HEK293 (cell line): Measurements from ENCODE around the gene KIF5A.

Source experiments
- GLIS1 ChIP-seq: fragments of 450-650 bp; formaldehyde crosslinking; IDR thresholded peaks from 2 replicates; pipeline ENCODE4 v1.5.1; 2016; ENCODE audit warnings: missing biosample characterization, missing genetic modification characterization
- KLF1 ChIP-seq: fragments of 450-650 bp; formaldehyde crosslinking; IDR thresholded peaks from 2 replicates; pipeline ENCODE4 v1.5.1; 2016; ENCODE audit warnings: missing biosample characterization, missing genetic modification characterization
- KLF10 ChIP-seq: fragments of 450-650 bp; IDR thresholded peaks from 2 replicates; pipeline ENCODE4 v1.5.1; 2018; ENCODE audit warnings: missing biosample characterization, mild to moderate bottlenecking, missing genetic modification characterization
- MYNN ChIP-seq: fragments of 450-650 bp; formaldehyde crosslinking; IDR thresholded peaks from 2 replicates; pipeline ENCODE4 v1.5.1; 2016; ENCODE audit warnings: missing biosample characterization, missing genetic modification characterization, borderline replicate concordance
- REPIN1 ChIP-seq: fragments of 450-650 bp; formaldehyde crosslinking; IDR thresholded peaks from 2 replicates; pipeline ENCODE4 v1.5.1; 2017; ENCODE audit warnings: missing biosample characterization, missing genetic modification characterization, low read depth
- SP2 ChIP-seq: fragments of 450-650 bp; formaldehyde crosslinking; IDR thresholded peaks from 2 replicates; pipeline ENCODE4 v1.5.1; 2016; ENCODE audit warnings: missing biosample characterization, missing genetic modification characterization
- SP3 ChIP-seq: fragments of 450-650 bp; formaldehyde crosslinking; IDR thresholded peaks from 2 replicates; pipeline ENCODE4 v1.5.1; 2016; ENCODE audit warnings: missing biosample characterization, missing genetic modification characterization
- ZBTB17 ChIP-seq: fragments of 450-650 bp; formaldehyde crosslinking; IDR thresholded peaks from 2 replicates; pipeline ENCODE4 v1.5.1; 2016; ENCODE audit warnings: missing biosample characterization, missing genetic modification characterization
- ZBTB7A ChIP-seq: fragments of 450-650 bp; formaldehyde crosslinking; IDR thresholded peaks from 2 replicates; pipeline ENCODE4 v1.5.1; 2016; ENCODE audit warnings: low read depth, missing biosample characterization, missing genetic modification characterization
- ZFP3 ChIP-seq: fragments of 450-650 bp; formaldehyde crosslinking; IDR thresholded peaks from 2 replicates; pipeline ENCODE4 v1.5.1; 2016; ENCODE audit warnings: low read depth, missing biosample characterization, missing genetic modification characterization
- ZNF121 ChIP-seq: fragments of 450-650 bp; formaldehyde crosslinking; IDR thresholded peaks from 2 replicates; pipeline ENCODE4 v1.5.1; 2016; ENCODE audit warnings: missing biosample characterization, missing genetic modification characterization
- ZNF132 ChIP-seq: fragments of 450-650 bp; formaldehyde crosslinking; IDR thresholded peaks from 2 replicates; pipeline ENCODE4 v1.5.1; 2017; ENCODE audit warnings: missing biosample characterization, missing genetic modification characterization, borderline replicate concordance
- ZNF155 ChIP-seq: fragments of 450-650 bp; formaldehyde crosslinking; IDR thresholded peaks from 2 replicates; pipeline ENCODE4 v1.5.1; 2016; ENCODE audit warnings: missing biosample characterization, missing genetic modification characterization
- ZNF211 ChIP-seq: fragments of 450-650 bp; formaldehyde crosslinking; IDR thresholded peaks from 2 replicates; pipeline ENCODE4 v1.5.1; 2016; ENCODE audit warnings: low read depth, missing biosample characterization, missing genetic modification characterization
- ZNF311 ChIP-seq: fragments of 450-650 bp; formaldehyde crosslinking; IDR thresholded peaks from 2 replicates; pipeline ENCODE4 v1.5.1; 2017; ENCODE audit warnings: missing biosample characterization, missing genetic modification characterization, borderline replicate concordance
- ZNF324 ChIP-seq: fragments of 450-650 bp; formaldehyde crosslinking; IDR thresholded peaks from 2 replicates; pipeline ENCODE4 v1.5.1; 2016; ENCODE audit warnings: missing biosample characterization, missing genetic modification characterization
- ZNF513 ChIP-seq: fragments of 450-650 bp; IDR thresholded peaks from 2 replicates; pipeline ENCODE4 v1.5.1; 2018; ENCODE audit warnings: missing biosample characterization, missing genetic modification characterization
- ZNF596 ChIP-seq: fragments of 450-650 bp; IDR thresholded peaks from 2 replicates; pipeline ENCODE4 v1.5.0; 2018; ENCODE audit warnings: missing biosample characterization, mild to moderate bottlenecking, missing genetic modification characterization, moderate library complexity
- ZNF664 ChIP-seq: fragments of 450-650 bp; formaldehyde crosslinking; IDR thresholded peaks from 2 replicates; pipeline ENCODE4 v1.5.1; 2016; ENCODE audit warnings: missing biosample characterization, missing genetic modification characterization
- ZNF677 ChIP-seq: fragments of 450-650 bp; IDR thresholded peaks from 2 replicates; pipeline ENCODE4 v1.5.0; 2018; ENCODE audit warnings: missing biosample characterization, mild to moderate bottlenecking, missing genetic modification characterization, moderate library complexity
- ZNF701 ChIP-seq: fragments of 450-650 bp; formaldehyde crosslinking; IDR thresholded peaks from 2 replicates; pipeline ENCODE4 v1.5.1; 2016; ENCODE audit warnings: missing biosample characterization, missing genetic modification characterization
- ZNF747 ChIP-seq: fragments of 450-650 bp; formaldehyde crosslinking; IDR thresholded peaks from 2 replicates; pipeline ENCODE4 v1.5.1; 2016; ENCODE audit warnings: missing biosample characterization, missing genetic modification characterization
- ZSCAN16 ChIP-seq: fragments of 450-650 bp; formaldehyde crosslinking; IDR thresholded peaks from 2 replicates; pipeline ENCODE4 v1.5.1; 2016; ENCODE audit warnings: missing biosample characterization, missing genetic modification characterization
- ZSCAN18 ChIP-seq: fragments of 450-650 bp; formaldehyde crosslinking; IDR thresholded peaks from 2 replicates; pipeline ENCODE4 v1.5.1; 2016; ENCODE audit warnings: missing biosample characterization, missing genetic modification characterization
- ZSCAN23 ChIP-seq: fragments of 450-650 bp; formaldehyde crosslinking; IDR thresholded peaks from 2 replicates; pipeline ENCODE4 v1.5.1; 2016; ENCODE audit warnings: missing biosample characterization, missing genetic modification characterization
- ZSCAN5A ChIP-seq: fragments of 450-650 bp; formaldehyde crosslinking; IDR thresholded peaks from 2 replicates; pipeline ENCODE4 v1.5.1; 2016; ENCODE audit warnings: missing biosample characterization, missing genetic modification characterization
- TF ChIP-seq, protein P1 (sequence below): fragments of 450-650 bp; formaldehyde crosslinking; IDR thresholded peaks from 2 replicates; pipeline ENCODE4 v1.5.1; 2017; ENCODE audit warnings: missing biosample characterization, missing genetic modification characterization
- TF ChIP-seq, protein P2 (sequence below): fragments of 450-650 bp; formaldehyde crosslinking; IDR thresholded peaks from 2 replicates; pipeline ENCODE4 v1.5.1; 2016; ENCODE audit warnings: missing biosample characterization, missing genetic modification characterization
- TF ChIP-seq, protein P3 (sequence below): fragments of 450-650 bp; formaldehyde crosslinking; IDR thresholded peaks from 2 replicates; pipeline ENCODE4 v1.5.1; 2016; ENCODE audit warnings: missing biosample characterization, missing genetic modification characterization
- TF ChIP-seq, protein P4 (sequence below): fragments of 450-650 bp; formaldehyde crosslinking; IDR thresholded peaks from 2 replicates; pipeline ENCODE4 v1.5.1; 2017; ENCODE audit warnings: missing biosample characterization, mild to moderate bottlenecking, missing genetic modification characterization, moderate library complexity

Gene KIF5A

GRCh38 chr12:57583008-57583831 lies 33.4 kb downstream of the KIF5A start (continued):
- TF ChIP-seq, protein P1, sequence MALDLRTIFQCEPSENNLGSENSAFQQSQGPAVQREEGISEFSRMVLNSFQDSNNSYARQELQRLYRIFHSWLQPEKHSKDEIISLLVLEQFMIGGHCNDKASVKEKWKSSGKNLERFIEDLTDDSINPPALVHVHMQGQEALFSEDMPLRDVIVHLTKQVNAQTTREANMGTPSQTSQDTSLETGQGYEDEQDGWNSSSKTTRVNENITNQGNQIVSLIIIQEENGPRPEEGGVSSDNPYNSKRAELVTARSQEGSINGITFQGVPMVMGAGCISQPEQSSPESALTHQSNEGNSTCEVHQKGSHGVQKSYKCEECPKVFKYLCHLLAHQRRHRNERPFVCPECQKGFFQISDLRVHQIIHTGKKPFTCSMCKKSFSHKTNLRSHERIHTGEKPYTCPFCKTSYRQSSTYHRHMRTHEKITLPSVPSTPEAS (tag by site-specific recombination) = no peak
- TF ChIP-seq KLF1 (no peak), ZNF324 (tag by site-specific recombination) (peak; percentile 21; the same call in 1 of the 2 replicates), ZFP3 (no peak), ZNF747 (no peak), ZNF311 (no peak), KLF10 (tag by site-specific recombination) (no peak), ZNF155 (tag by site-specific recombination) (no peak), ZNF677 (tag by site-specific recombination) (no peak), ZSCAN18 (tag by site-specific recombination) (no peak), ZBTB7A (tag by site-specific recombination) (no peak), MYNN (tag by site-specific recombination) (no peak), ZNF211 (no peak), SP2 (tag by site-specific recombination) (no peak), SP3 (tag by site-specific recombination) (no peak), REPIN1 (no peak), ZSCAN5A (tag by site-specific recombination) (no peak), ZBTB17 (0 out of 2 replicates have a peak, but pooled peaks have one; percentile 26), ZNF664 (tag by site-specific recombination) (no peak), ZNF596 (tag by site-specific recombination) (no peak), ZSCAN23 (tag by site-specific recombination) (no peak), ZSCAN16 (tag by site-specific recombination) (no peak), GLIS1 (peak; percentile 43; the same call in 1 of the 2 replicates), ZNF701 (no peak), ZNF121 (tag by site-specific recombination) (no peak), ZNF513 (tag by site-specific recombination) (no peak), ZNF132 (no peak)
- TF ChIP-seq, protein P2, sequence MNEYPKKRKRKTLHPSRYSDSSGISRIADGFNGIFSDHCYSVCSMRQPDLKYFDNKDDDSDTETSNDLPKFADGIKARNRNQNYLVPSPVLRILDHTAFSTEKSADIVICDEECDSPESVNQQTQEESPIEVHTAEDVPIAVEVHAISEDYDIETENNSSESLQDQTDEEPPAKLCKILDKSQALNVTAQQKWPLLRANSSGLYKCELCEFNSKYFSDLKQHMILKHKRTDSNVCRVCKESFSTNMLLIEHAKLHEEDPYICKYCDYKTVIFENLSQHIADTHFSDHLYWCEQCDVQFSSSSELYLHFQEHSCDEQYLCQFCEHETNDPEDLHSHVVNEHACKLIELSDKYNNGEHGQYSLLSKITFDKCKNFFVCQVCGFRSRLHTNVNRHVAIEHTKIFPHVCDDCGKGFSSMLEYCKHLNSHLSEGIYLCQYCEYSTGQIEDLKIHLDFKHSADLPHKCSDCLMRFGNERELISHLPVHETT (tag by site-specific recombination) = no peak
- TF ChIP-seq, protein P3, sequence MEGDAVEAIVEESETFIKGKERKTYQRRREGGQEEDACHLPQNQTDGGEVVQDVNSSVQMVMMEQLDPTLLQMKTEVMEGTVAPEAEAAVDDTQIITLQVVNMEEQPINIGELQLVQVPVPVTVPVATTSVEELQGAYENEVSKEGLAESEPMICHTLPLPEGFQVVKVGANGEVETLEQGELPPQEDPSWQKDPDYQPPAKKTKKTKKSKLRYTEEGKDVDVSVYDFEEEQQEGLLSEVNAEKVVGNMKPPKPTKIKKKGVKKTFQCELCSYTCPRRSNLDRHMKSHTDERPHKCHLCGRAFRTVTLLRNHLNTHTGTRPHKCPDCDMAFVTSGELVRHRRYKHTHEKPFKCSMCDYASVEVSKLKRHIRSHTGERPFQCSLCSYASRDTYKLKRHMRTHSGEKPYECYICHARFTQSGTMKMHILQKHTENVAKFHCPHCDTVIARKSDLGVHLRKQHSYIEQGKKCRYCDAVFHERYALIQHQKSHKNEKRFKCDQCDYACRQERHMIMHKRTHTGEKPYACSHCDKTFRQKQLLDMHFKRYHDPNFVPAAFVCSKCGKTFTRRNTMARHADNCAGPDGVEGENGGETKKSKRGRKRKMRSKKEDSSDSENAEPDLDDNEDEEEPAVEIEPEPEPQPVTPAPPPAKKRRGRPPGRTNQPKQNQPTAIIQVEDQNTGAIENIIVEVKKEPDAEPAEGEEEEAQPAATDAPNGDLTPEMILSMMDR (tag by site-specific recombination) = peak; percentile 94
- TF ChIP-seq, protein P4, sequence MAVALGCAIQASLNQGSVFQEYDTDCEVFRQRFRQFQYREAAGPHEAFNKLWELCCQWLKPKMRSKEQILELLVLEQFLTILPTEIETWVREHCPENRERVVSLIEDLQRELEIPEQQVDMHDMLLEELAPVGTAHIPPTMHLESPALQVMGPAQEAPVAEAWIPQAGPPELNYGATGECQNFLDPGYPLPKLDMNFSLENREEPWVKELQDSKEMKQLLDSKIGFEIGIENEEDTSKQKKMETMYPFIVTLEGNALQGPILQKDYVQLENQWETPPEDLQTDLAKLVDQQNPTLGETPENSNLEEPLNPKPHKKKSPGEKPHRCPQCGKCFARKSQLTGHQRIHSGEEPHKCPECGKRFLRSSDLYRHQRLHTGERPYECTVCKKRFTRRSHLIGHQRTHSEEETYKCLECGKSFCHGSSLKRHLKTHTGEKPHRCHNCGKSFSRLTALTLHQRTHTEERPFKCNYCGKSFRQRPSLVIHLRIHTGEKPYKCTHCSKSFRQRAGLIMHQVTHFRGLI (tag by site-specific recombination) = no peak
